GM12878 (cell line): ENCODE measurements around the gene TEX2.

Source experiments
- ATF3 ChIP-seq: IDR thresholded peaks from 2 replicates; pipeline ENCODE4 v1.6.1; 2011; ENCODE audit warnings: low read depth, mild to moderate bottlenecking, low read length, moderate library complexity, borderline replicate concordance; ENCODE audit errors: extremely low read depth
- GATAD2B ChIP-seq: fragments of 450-650 bp; conservative IDR thresholded peaks from 2 replicates; pipeline ENCODE4 v1.6.1; 2017; ENCODE audit warnings: low read depth, mild to moderate bottlenecking, moderate library complexity
- HDAC6 ChIP-seq: fragments of 200-600 bp; sonication (generic); IDR thresholded peaks from one replicate; pipeline ENCODE4 v1.8.0; 2017; ENCODE audit warnings: antibody characterized with exemption; ENCODE audit not compliant: unreplicated experiment
- MAX ChIP-seq: IDR thresholded peaks from 2 replicates; pipeline ENCODE4 v1.6.1; 2012; ENCODE audit warnings: low read depth, low read length, improper control_type of control experiment
- REST ChIP-seq: IDR thresholded peaks from 2 replicates; pipeline ENCODE4 v1.6.1; 2012; ENCODE audit warnings: mild to moderate bottlenecking, low read depth, low read length
- ZNF217 ChIP-seq: fragments of 450-650 bp; IDR thresholded peaks from 2 replicates; pipeline ENCODE4 v1.6.1; 2017; ENCODE audit warnings: antibody characterized with exemption, mild to moderate bottlenecking

- no peak for TF ChIP-seq GATAD2B
- TF ChIP-seq ATF3, result no peak
- no peak for TF ChIP-seq HDAC6
- no peak for TF ChIP-seq MAX
- no peak for TF ChIP-seq ZNF217
- no peak for TF ChIP-seq REST
Measured at GRCh38 chr17:64252831-64253230, 10.2 kb downstream of the TEX2 start.
